Ishikawa (cell line): ENCODE results near the gene THAP6.

Source experiments
- CEBPB ChIP-seq: IDR thresholded peaks from 2 replicates; pipeline ENCODE4 v1.6.1; 2012
- EGR1 ChIP-seq: IDR thresholded peaks from 2 replicates; pipeline ENCODE4 v1.6.1; 2012
- EP300 ChIP-seq: IDR thresholded peaks from 2 replicates; pipeline ENCODE4 v1.6.1; 2012; ENCODE audit warnings: borderline replicate concordance
- FOXM1 ChIP-seq: IDR thresholded peaks from 2 replicates; pipeline ENCODE4 v1.6.1; 2012; ENCODE audit warnings: low read depth, borderline replicate concordance
- MAX ChIP-seq: IDR thresholded peaks from 2 replicates; pipeline ENCODE4 v1.6.1; 2012
- NFIC ChIP-seq: IDR thresholded peaks from 2 replicates; pipeline ENCODE4 v1.6.1; 2012
- REST ChIP-seq: IDR thresholded peaks from 2 replicates; pipeline ENCODE4 v1.6.1; 2012; ENCODE audit warnings: low read depth, mild to moderate bottlenecking
- TAF1 ChIP-seq: IDR thresholded peaks from 2 replicates; pipeline ENCODE4 v1.6.1; 2012; ENCODE audit warnings: low read depth, mild to moderate bottlenecking
- USF1 ChIP-seq: IDR thresholded peaks from 2 replicates; pipeline ENCODE4 v1.6.1; 2012
- YY1 ChIP-seq: IDR thresholded peaks from 2 replicates; pipeline ENCODE4 v1.6.1; 2012; ENCODE audit warnings: low read depth
- ZBTB7A ChIP-seq: IDR thresholded peaks from 2 replicates; pipeline ENCODE4 v1.6.1; 2012; ENCODE audit warnings: low read depth

GRCh38 chr4:75497133-75497532, 17.1 kb upstream of the THAP6 start:
- TF ChIP-seq REST (no peak), EP300 (no peak), FOXM1 (no peak), MAX (no peak), YY1 (no peak), ZBTB7A (no peak), EGR1 (no peak), CEBPB (no peak), NFIC (no peak), USF1 (no peak), TAF1 (no peak)
